HG02884 (cell line): ENCODE results near the gene PODNL1.

ENCODE experiments used
- ATAC-seq: cut with Tn5 transposase; IDR thresholded peaks from one replicate; pipeline ENCODE4 v1.9.1; 2021; ENCODE audit warnings: mild to moderate bottlenecking, moderate library complexity; ENCODE audit not compliant: unreplicated experiment

PODNL1 gene

DNA sequence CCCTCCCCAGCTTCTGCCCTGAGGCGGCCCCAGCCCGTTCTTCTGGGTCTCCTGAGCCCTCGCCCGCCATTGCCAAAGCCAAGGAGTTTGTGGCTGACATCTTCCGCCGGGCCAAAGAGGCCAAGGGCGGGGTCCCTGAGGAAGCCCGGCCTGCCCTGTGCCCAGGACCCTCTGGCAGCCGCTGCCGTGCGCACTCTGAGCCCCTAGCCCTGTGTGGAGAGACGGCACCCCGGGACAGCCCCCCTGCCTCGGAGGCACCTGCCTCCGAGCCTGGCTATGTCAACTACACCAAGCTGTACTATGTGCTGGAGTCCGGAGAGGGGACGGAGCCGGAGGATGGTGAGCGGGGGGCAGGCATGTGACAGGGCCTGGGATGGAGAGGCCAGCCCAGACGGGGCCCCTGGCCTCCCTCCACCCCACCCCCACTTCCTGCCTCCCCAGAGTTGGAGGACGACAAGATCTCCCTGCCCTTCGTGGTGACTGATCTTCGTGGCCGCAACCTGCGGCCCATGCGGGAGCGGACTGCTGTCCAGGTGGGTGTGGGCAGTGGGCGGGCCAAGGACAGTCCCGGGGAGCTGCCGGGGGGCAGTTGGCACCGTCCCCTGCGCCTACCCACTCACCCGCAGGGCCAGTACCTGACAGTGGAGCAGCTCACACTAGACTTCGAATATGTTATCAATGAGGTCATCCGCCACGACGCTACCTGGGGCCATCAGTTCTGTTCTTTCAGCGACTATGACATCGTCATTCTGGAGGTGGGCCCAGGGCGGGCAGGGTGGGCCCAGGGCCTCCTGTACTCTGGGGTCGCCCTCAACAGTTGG lies 21.1 kb upstream of the PODNL1 start:
- no peak for ATAC-seq

- ATAC-seq: no peak
Measured at GRCh38 chr19:13958043-13958442, 19.8 kb upstream of the PODNL1 start.

DNA sequence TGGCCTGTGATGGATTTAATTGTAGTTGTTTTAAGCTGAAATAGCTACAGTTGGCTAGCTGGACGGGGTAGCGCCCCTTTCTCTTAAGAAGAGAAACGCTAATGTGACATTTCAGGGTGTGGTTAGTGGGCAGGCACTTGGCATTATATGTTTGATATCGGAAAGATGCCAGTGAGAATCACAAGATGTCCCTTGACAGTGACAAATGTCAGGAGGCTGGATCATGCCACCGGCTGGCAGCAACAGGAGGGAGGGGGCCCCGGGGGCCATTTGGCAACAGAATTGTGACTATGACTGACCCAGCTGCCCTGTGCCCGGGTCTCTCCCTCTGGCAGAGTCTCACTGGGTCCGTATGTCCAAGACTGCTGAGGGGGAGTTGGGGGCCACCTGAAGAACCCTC lies 18.8 kb upstream of the PODNL1 start:
- ATAC-seq: no peak

- ATAC-seq: no peak
Measured at GRCh38 chr19:13956365-13956744, 18.1 kb upstream of the PODNL1 start.

DNA sequence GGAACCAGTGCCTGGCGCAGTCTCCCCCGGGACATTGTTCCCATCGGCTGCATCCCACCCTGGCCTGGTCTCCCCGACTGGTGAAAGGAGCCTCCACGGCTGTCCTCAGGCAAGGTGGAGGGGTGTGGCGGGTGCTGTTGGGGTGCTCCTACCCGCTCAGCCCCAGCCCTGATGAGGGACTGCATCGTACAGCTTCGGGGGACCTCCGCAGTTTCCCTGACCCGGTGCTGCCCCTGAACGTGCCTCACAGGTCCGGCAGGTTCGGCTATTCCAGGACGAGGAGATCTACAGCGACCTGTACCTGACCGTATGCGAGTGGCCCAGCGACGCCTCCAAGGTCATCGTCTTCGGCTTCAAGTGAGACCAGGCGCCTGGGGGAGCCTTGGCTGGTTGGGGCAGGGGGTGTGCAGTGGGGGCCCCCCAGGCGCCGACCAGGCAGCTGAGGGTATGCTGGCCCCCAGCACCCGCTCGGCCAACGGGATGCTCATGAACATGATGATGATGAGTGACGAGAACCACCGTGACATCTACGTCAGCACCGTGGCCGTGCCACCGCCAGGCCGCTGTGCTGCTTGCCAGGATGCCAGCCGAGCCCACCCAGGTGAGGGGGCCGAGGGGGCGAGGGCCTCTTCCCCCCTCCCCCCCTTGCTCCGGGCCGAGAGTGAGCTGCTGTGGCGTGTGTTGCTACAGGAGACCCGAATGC lies 17.6 kb upstream of the PODNL1 start:
- ATAC-seq: no peak

DNA sequence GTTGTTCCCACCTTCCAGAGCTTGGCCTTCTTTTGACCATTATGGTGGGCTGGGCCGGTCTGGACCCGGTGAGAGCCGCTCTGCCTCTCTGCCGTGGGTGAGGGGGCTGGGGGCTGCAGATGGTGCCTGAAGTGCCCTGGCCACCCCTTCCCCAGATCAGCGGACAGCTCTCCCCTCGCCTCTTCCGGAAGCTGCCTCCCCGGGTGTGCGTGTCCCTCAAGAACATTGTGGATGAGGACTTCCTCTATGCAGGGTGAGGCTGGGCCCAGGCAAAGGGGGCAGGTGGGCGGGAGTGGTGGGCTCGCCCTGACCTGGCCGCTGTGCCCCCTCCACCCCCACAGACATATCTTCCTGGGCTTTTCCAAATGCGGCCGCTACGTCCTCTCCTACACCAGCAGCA lies 16.0 kb upstream of the PODNL1 start:
- no peak for ATAC-seq

DNA sequence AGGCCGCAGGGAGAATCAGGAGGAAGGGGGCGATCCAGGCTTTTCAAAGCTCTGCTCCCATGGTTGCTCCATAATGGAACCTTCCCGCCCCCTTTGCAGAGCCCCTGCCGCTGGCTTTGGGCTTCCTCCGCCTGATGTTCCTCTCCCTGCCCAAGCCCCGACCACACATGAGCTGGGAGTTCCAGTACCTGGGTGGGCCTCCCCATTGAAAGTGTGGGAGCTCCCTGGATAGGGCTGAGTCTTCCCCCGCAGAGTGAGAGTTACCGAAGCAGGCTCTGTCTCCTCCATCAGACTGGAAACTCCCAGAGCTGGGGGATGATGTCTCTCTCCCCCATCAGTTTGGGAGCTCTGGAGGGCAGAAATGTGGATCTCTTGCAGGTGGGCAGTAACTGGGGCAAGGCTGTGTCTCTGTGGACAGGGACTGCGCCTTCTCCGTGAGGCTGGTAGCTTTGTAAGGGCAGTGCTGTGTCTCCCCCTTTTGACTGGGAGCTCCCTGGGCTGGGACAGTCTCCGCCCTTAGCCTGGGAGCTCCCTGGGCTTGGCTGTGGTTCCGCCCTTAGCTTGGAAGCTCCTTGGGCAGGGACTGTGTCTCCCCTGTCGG lies 14.8 kb upstream of the PODNL1 start:
- ATAC-seq: no peak

DNA sequence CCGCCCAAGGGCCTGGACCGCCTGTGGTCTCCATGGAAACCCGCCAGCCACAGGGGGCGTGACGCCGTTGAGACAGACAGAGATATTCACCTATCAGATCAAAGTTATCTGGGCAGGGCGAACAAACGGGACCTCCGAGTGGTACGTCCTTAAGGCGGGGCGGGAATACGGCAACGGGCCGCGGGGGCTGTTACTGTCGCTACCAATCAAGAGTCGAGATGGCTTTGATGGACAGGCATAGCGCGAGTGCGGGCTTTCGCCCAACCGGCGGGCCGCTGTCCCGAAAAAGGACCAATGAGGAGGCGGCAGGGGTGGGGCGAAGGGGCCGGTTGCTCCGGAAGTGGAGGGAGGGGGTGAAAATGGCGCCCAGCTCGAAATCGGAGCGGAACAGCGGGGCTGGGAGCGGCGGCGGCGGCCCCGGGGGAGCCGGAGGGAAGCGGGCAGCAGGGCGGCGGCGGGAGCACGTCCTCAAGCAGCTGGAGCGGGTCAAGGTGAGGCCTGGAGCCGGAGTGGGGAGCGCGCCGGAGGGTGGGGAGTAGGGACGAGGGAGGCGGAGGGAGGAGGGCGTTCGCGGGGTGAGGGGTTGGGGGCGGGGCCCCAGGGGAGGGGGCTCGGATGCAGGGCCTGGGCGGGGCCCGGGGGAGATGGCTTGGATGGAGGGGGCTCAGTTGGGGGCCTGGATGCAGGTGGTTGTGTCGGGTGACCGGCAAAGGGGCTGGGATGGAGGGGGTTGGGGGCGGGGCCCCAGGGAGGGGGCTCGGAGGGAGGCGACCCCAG lies 14.1 kb upstream of the PODNL1 start, which contains the start of gene DCAF15:
Gene DCAF15 (plus strand): TSS at position 356 of the 777 bp plus-strand sequence. CDS start 4 bp downstream, at position 360.
- peak; percentile 96 for ATAC-seq

- ATAC-seq: no peak
Measured at GRCh38 chr19:13951799-13952153, 13.6 kb upstream of the PODNL1 start.

GRCh38 chr19:13951043-13951442 lies 12.8 kb upstream of the PODNL1 start:
- no peak for ATAC-seq

DNA sequence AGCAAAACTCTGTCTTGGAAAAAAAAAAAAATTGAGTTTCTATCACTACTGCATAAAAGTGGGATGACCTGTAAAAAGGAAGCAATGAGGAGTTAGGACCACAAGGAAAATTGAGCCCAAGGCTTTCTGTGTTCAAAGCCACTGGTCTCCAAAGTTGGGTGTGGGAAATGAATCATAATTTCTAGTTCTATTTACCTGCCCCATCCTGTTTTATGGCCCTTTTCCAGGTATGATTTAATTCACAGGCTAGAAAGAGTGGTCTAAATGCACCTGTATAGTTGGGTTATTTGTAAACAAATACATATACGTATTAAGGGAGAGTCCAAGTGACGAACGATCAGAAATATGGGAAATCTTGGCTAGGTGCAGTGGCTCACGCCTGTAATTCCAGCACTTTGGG lies 8.2 kb upstream of the PODNL1 start:
- no peak for ATAC-seq

DNA sequence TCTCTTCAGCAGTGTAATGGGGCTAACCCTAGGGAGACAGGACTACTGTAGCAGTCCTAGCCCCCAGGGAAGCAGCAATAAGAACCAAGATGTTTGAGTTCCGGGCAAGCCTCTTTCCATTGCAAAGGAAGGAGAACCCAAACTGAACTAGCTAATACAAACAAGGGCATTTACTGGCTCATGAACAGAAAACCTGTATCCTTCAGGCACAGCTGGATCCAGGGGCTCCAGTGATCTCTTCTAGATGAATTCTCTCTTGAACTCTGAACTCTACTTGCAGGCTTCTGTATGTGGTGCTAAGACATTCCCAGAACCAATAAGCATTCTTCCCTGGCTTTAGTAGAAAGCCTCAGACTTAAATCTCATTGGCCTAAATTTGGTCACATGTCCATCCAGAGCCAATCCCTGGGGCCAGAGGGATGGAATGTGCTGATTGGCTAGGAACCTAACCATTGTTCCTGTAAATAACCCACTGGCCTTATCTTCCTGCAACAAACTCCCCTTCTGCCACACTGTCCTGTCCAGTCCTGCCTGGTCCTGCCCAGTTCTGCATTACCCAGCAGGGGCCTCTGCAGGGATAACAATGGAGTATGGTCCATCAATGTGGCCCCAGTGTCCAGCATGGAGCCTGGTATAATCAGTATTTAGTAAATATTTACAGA lies 3.9 kb upstream of the PODNL1 start:
- no peak for ATAC-seq

GRCh38 chr19:13937479-13938300 lies 527 bp downstream of the PODNL1 start:
- ATAC-seq: no peak

- ATAC-seq: no peak
Measured at GRCh38 chr19:13935765-13936510, 2.3 kb downstream of the PODNL1 start.

DNA sequence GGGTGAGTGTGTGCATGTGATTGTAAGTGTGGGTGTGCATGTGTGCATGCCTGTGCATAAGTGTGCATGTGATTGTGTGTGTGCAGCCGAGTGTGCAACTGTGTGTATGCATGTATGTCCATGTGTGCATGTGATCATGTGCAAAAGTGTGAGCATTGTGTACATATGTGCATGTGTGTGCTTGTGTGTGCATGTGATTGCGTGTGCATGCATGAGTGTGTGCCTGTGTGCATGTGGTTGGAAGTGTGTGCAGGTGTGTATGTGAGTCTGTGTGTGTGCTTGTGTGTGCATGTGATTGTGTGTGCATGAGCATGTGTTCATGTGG lies 3.5 kb downstream of the PODNL1 start:
- no peak for ATAC-seq

GRCh38 chr19:13932911-13933393 lies 5.3 kb downstream of the PODNL1 start:
- ATAC-seq: no peak

DNA sequence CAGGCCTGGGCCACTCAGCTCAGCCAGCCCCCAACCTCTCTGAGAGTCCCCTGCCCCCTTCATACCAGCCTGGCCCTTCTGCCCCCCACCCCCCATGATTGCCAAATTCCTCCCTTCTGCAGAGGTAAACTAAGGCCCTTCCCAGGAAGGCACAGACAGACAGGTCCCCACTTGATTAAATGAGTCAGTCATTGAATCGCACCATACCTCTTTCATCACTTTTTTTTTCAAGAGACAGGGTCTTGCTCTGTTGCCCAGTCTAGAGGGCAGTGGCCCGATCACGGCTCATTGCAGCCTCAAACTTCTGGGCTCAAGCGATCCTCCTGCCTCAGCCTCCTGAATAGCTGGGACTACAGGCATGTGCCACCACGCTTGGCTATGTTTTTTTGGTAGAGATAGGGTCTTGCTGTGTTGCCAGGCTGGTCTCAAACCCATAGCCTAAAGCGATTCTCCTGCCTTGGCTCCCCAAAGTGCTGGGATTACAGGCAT lies 6.0 kb downstream of the PODNL1 start:
- no peak for ATAC-seq

- ATAC-seq: no peak
Measured at GRCh38 chr19:13931391-13932148, 6.6 kb downstream of the PODNL1 start.
